HG02973 (cell line): ENCODE measurements around the gene MAIP1.

Experiments used
- ATAC-seq: cut with Tn5 transposase; IDR thresholded peaks from one replicate; pipeline ENCODE4 v1.9.1; 2021; ENCODE audit warnings: moderate library complexity; ENCODE audit not compliant: unreplicated experiment

The MAIP1 gene

DNA sequence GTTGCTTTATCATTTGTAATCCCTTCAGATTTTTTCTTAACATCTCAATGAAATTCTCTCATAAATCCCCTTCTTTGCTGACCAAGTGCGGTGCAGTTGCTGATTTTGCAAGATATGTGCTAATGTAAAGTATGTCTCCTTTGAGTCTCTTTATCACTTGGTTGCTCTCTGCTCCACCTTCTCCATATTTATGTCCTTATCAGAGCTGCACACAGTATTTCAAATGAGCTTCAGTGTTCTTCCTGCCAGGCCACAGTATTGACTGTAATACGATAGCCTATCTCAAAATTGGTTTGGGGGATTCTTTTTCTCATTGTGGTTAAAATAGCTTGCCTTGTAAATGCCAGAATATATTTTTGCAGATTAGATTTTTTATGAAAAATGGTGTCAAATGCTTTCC is 32.2 kb downstream of the MAIP1 start:
- ATAC-seq = no peak

DNA sequence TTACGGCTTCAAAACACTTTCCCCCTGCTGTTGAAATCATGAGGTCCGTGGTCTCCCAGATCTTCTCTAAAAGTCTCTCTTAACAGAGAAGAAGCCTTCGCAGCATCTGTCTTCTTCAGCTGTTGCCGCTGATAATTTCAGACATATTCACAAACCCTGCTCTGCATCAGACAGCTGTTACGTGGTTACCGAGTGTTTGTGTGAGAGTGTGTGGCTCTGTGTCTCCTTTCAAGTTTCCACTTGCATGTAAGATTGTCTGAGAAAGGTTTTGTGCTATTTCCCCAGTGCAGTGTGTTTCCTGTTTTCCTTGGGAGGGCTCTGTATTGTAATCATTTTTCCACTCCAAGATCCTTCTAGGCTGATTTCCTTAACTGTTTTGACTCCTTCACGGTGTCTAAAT is 32.8 kb downstream of the MAIP1 start:
- no peak for ATAC-seq

DNA sequence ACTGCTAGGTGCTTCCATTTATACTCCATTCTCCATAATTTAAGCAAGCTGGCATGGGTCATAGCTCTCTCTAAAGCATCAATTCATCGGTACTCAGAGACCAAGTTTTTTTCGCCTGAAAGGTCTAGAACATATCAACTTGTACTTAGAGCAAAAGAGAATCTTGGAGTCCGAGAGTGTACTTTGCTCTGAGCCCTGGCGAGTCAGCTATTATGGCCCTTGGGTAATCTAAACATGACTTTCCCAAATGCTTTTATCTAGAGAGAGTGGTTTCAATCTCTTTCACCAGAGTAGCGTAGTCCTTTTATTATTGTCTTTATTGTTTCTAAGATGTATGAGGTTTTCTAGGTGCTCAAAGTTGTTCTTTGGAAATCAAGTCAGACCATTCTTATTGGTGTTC is 34.4 kb downstream of the MAIP1 start:
- ATAC-seq = no peak

DNA sequence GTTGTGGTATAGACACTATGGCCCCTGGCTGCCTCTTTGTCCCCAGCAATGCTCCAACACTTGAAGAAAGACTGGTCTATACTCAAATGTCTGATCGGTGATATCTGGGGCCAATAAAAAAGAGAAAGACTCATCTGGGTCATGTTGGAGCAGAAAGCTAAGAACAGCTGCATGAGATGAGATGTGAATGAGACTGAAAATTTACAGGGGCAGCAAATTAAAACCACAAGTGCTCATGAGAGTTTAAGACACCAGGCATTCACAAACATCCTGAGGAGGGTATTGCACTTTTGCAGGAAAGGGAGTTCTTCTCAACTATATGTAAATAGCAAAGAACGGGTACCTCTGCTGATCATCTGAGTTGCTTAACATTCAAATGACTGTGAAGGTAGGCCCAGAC is 36.3 kb downstream of the MAIP1 start:
- ATAC-seq = no peak

DNA sequence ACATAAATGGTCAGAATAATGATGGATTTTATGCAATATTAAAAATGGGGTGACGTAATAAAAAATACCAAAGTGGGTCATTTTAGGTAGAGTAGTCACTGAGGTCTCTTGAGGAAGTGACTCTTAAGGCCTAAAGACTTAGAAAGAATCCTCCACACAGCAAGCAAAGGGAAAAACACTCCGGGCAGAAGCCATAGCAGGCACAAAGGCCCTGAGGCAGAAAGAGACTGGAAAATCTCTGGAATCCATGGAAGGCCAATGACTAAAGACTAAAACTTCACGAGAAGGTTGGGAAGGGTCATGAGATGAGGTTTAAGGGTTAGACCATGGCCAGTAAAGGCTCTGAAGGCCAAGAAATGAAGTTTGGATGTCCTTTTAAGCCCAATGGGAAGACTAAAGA is 36.9 kb downstream of the MAIP1 start:
- ATAC-seq = no peak

DNA sequence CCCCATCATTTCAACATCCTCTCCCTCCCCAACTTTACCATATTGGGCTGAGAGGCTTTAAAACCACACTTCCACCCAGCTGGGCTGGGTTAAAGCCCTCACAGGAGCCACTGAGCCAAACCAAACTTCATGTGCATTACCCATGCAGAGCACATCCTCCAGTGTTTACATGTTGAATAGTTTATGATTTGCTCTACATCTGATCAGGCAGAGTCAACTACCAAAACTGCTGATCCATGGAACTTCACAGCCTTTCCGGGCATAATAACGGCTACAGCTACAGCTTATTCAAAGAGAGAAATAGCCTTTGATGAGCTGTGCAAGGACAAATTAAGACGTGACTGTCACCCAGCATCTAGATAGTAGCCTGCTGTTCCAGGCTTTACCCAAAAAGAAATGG is 39.0 kb downstream of the MAIP1 start:
- no peak for ATAC-seq

DNA sequence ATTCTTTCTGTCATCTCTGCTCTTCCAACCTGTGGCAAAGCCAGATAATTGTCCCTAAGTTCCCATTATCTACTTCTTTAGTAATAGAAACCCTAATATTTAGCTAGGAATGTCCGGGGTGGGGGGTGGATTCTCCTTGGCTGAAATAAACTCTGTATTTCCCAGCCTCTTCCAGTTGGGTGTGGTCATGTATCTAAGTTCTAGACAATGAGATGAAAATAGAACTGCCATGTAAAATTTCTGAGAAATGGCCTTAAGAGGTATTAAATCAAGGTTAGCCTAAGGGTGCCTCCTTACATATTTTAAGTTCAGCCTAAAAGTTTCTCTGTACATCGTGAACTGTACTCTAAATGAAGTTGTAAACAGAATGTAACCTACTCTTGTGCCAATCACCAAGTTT is 39.5 kb downstream of the MAIP1 start:
- ATAC-seq = no peak

DNA sequence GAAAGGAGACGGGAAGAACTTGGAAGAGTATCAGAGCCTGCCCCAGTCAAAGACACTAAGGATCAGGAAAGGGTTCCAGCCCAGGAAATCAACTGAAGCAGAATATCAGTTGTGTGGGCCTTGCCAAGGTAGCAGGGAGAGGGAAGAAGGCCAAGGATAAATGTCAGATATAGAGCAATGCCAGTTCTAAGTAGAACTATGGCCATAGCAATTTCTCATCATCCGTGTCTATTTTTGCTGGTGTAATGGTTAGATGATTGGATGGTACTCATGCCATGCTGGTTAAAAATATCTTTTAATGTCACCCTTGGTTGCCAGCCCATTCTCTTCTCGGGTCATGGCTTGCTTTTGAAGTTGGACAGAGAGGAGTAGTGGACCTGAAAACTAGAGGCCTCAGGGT is 41.9 kb downstream of the MAIP1 start:
- ATAC-seq = no peak

DNA sequence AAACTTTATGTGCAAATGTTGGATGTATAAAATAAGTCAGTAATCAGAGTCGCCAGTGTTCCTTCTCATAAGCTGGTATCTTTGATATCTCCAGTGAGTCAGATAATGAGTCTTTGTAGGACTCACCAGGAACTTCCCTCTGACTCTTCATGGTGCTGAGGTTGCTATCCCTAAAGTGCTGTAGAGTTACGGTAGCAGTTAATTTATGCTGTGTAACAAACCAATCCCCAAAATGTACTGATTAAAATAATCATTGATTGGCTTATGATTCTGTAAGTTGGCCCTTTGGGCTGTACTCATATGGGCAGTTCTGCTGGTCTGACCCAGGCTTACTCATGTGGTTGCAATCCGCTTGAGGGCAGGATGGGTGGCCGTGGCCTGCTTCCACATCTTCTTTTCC is 43.8 kb downstream of the MAIP1 start:
- ATAC-seq = no peak

DNA sequence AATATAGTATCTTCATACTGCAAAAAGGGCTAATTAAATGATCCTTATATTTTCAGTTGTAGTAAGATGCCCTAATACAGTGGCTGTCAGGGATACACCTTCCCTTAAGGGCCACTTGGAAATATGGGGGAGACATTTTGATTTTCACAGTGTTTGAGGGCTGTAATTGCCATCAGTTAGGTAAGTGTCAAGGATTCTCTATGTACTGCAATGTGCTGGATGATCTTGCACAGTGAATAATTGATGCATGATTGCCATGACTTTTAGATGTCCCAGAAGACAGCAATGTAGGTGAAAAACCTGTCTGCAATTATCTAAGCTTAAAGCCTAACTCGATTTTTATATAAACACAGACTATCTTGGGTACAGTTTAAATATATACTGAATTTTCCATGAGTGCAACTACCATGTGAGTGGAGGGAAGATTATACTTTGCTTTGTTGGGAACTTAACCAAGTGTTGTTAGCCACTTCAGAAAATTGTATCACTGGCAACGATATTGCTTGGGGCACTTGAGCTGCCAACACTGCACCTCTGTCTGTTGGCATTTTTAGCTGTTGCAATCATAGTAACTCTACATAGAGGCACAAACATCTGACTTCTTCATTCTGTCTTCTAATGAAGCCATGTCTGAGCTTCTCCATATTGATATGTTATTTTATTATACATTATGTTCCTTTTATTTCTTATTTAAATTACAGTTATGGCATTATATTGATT is 45.2 kb downstream of the MAIP1 start:
- ATAC-seq = no peak

DNA sequence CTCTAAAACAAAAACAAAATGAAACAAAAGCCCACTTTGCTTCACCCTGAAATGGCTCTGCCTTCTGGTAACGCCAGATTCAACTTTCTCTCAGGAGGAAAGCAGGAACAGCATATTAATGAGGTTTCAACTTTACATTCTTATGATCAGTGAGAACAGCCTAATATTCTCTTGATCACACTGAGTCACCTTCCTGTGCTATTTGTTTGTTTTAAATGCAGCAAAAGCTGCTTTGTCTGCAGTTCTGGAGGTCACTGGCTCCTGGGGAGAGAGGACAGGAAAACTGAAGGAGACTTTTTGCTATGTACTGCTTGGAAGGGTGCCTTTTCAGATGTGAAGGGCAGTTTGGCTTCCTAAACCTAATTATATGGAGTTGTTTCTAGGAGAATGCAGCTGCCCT is 48.1 kb downstream of the MAIP1 start:
- no peak for ATAC-seq

DNA sequence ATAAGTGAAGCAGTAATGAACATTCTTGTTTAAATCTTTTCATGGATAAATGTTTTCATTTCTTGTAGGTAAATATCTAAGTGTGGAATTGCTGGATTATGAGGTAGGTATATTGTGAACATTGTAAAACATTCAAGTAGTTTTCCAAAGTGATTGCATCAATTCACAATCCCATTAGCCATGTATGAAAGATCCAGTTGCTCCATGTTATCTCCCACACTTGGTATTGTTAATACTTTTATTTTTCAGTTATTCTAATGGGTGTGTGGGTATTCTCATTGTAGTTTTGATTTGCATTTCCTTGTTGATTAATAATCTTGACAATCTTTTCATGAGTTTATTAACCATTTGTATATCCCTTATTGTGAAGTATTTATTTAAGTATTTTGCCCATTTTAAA is 50.3 kb downstream of the MAIP1 start:
- no peak for ATAC-seq

DNA sequence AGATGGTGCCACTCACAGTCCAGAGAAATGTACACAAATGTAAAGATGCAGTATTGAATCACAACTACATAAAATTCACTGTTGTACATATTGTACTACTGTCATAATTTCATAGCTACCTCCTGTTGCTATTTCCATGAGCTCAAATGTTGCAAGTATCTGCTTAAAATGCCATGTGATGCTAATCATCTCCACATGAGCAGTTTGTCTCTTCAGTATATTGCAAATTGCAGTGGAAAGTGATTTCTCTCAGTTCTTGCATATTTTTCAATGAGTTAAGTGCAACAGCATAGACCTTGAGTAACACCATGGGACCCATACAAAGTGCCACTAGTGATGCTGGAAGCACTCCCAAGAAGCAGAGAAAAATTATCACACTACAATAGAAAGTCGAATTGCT is 51.9 kb downstream of the MAIP1 start:
- no peak for ATAC-seq

DNA sequence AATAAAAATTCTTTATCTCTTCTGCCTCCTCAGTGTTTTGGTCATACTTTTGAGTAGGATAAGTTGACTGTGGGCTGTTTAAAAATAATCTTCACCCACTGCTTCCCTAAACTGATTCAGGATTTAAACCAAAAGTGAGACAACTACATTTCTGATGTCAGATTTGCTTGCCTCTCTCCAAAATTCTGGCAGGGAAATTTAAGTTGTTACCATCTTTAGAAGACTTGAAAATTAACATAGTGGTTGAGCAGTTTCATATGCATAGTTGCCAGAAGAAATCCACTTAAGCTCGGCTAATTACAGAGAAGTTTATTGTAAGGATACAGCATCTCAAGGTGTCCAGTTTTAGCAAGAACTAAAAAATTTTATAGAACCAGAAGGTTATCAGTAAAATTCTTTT is 57.0 kb downstream of the MAIP1 start:
- ATAC-seq = no peak
